HepG2 (cell line): ENCODE measurements around the gene PGA3. TPM values are rescaled to one million over a fixed set of nuclear protein-coding genes. Genes with fewer than 3 reads are reported as not detected.

Experiments
- ATAC-seq: fragments of 200-7000 bp; cut with Tn5 transposase; 3 replicates; pipeline ENCODE4 v1.9.1; 2020; ENCODE audit warnings: mild to moderate bottlenecking, moderate library complexity
- BruUV-seq: library from RNA; stranded (reverse); fragments of 400-500 nt; replicated peaks from 2 replicates; lab custom pipeline; 2021; lab: Mats Ljungman, UMichigan
- CTCF ChIA-PET: fragments of 300-600 bp; formaldehyde crosslinking; extraction: SDS; loops from one replicate; lab custom pipeline; 2021; ENCODE audit warnings: low total read pairs, inconsistent platforms, low intra/inter-chr PET ratio; lab: Yijun Ruan, JAX
- POLR2A ChIA-PET: fragments of 350-600 bp; sonication (Branson Sonifier 250); formaldehyde crosslinking; loops from one replicate; lab custom pipeline; 2020; ENCODE audit warnings: antibody characterized with exemption, inconsistent platforms; lab: Yijun Ruan, JAX
- DNase-seq: peaks from one replicate; pipeline ENCODE4 v3.0.0-alpha.2; 2015; ENCODE audit warnings: low spot score
- FAIRE-seq: peaks from 3 replicates; lab custom pipeline; 2011; peaks lifted over from hg19 to GRCh38; lab: Jason Lieb, UNC
- H2AFZ ChIP-seq: one replicate; pipeline ENCODE4 v1.6.1; 2011; ENCODE audit warnings: low read length, inconsistent platforms
- H3K27ac ChIP-seq: fragments of 300-600 bp; 3 replicates; pipeline ENCODE4 v1.8.0; 2011; ENCODE audit warnings: mixed run types, mild to moderate bottlenecking, mixed read lengths, low read length, inconsistent platforms; ENCODE audit not compliant: insufficient read depth; ENCODE audit errors: extremely low read length
- H3K27me3 ChIP-seq, 2 experiments: fragments of 200-600 bp in 1 of 2; 2 replicates in 1 of 2; 3 replicates in 1 of 2; pipeline versions ENCODE4 v1.6.0 to v1.8.0; 2011; ENCODE audit warnings: low read length in 2 of 2, mild to moderate bottlenecking in 2 of 2, moderate library complexity in 2 of 2, inconsistent platforms in 1 of 2; ENCODE audit not compliant: insufficient read depth in 2 of 2, control insufficient read depth in 1 of 2
- H3K36me3 ChIP-seq, 2 experiments: fragments of 200-600 bp in 1 of 2; replicated peaks in 1 of 2; 2 replicates in 1 of 2; 3 replicates in 1 of 2; pipeline versions ENCODE4 v1.5.1 to v1.8.0; 2011; ENCODE audit warnings: low read length in 2 of 2, inconsistent platforms in 1 of 2; ENCODE audit not compliant: insufficient read depth in 2 of 2, control insufficient read depth in 1 of 2
- H3K4me1 ChIP-seq: 2 replicates; pipeline ENCODE4 v1.5.1; 2012; ENCODE audit warnings: low read length, inconsistent platforms; ENCODE audit not compliant: insufficient read depth
- H3K4me2 ChIP-seq: 2 replicates; pipeline ENCODE4 v1.6.0; 2011; ENCODE audit warnings: low read depth, low read length, inconsistent platforms
- H3K4me3 ChIP-seq, 3 experiments: fragments of 200-600 bp in 1 of 3; sonication (generic), shearing (Covaris generic) in 1 of 3; replicated peaks in 1 of 3; 2 replicates each; pipeline ENCODE4 v1.5.1; 2011 to 2016; ENCODE audit warnings: low read length in 3 of 3, inconsistent platforms in 2 of 3, low read depth in 2 of 3, mild to moderate bottlenecking in 2 of 3, control low read depth in 1 of 3, mixed read lengths in 1 of 3; ENCODE audit not compliant: insufficient read depth in 1 of 3
- H3K79me2 ChIP-seq: one replicate; pipeline ENCODE4 v1.6.1; 2011; ENCODE audit warnings: low read length, inconsistent platforms; ENCODE audit not compliant: insufficient read depth
- H3K9ac ChIP-seq: 2 replicates; pipeline ENCODE4 v1.6.0; 2011; ENCODE audit warnings: mild to moderate bottlenecking, low read depth, low read length, inconsistent platforms; ENCODE audit not compliant: insufficient read depth
- H3K9me3 ChIP-seq: 2 replicates; pipeline ENCODE4 v1.5.1; 2012; ENCODE audit warnings: mild to moderate bottlenecking, low read length
- H4K20me1 ChIP-seq: 2 replicates; pipeline ENCODE4 v1.6.0; 2011; ENCODE audit warnings: inconsistent platforms, mild to moderate bottlenecking, low read length, moderate library complexity; ENCODE audit not compliant: insufficient read depth
- ATF1 ChIP-seq: IDR thresholded peaks from 2 replicates; pipeline ENCODE4 v1.6.1; 2016; ENCODE audit warnings: mild to moderate bottlenecking, control low read depth
- NPAS2 ChIP-seq: sonication (generic); formaldehyde crosslinking; IDR thresholded peaks from 2 replicates; pipeline ENCODE4 v1.8.0; 2022; ENCODE audit warnings: mild to moderate bottlenecking, missing genetic modification reagents, borderline replicate concordance
- PAF1 ChIP-seq: IDR thresholded peaks from 2 replicates; pipeline ENCODE4 v1.6.1; 2016; ENCODE audit warnings: missing genetic modification reagents, missing compliant biosample characterization
- RARA ChIP-seq: IDR thresholded peaks from 2 replicates; pipeline ENCODE4 v1.6.1; 2016; ENCODE audit warnings: missing genetic modification reagents, missing compliant biosample characterization
- SP1 ChIP-seq, 2 experiments: fragments of 450-650 bp in 1 of 2; sonication (generic) in 1 of 2; formaldehyde crosslinking in 1 of 2; IDR thresholded peaks; 2 replicates each; pipeline versions ENCODE4 v1.4.0 to v1.6.1; 2016 to 2020; ENCODE audit warnings: missing genetic modification reagents in 1 of 2
- SPEN ChIP-seq: sonication (generic); formaldehyde crosslinking; IDR thresholded peaks from 2 replicates; pipeline ENCODE4 v1.5.1; 2020; ENCODE audit warnings: low read depth, mild to moderate bottlenecking, missing genetic modification reagents
- ZBTB1 ChIP-seq: sonication (generic); formaldehyde crosslinking; IDR thresholded peaks from 2 replicates; pipeline ENCODE4 v1.4.0; 2020; ENCODE audit warnings: missing genetic modification reagents, borderline replicate concordance
- ZFP36L2 ChIP-seq: sonication (generic); formaldehyde crosslinking; IDR thresholded peaks from 2 replicates; pipeline ENCODE4 v1.4.0; 2020; ENCODE audit warnings: missing genetic modification reagents
- ZNF234 ChIP-seq: sonication (generic); formaldehyde crosslinking; conservative IDR thresholded peaks from 2 replicates; pipeline ENCODE4 v1.5.1; 2020; ENCODE audit warnings: mild to moderate bottlenecking, missing genetic modification reagents
- ZNF713 ChIP-seq: sonication (generic); formaldehyde crosslinking; IDR thresholded peaks from 2 replicates; pipeline ENCODE4 v1.4.0; 2020; ENCODE audit warnings: mild to moderate bottlenecking, missing genetic modification reagents
- WGBS: methylation state at CpG from one replicate; pipeline ENCODE4 v1.1.6; 2017; ENCODE audit warnings: low lambda C conversion rate; 5-methylcytosine and 5-hydroxymethylcytosine counted together
- in situ Hi-C: cut with HindIII; loops from 2 replicates; pipeline ENCODE4 v1.10.0; 2017; ENCODE audit warnings: low pct_unique_long_range_greater_than_20kb; ENCODE audit not compliant: extremely low pct_ligation_motif_present
- intact Hi-C: fragments of 100-400 bp; cut with micrococcal nuclease; formaldehyde crosslinking; loops from one replicate; pipeline ENCODE4 v1.10.0; 2022; ENCODE audit not compliant: unreplicated experiment
- polyA plus RNA-seq, 8 experiments: library from polyadenylated mRNA; depleted of rRNA in 3 of 8; stranded (reverse) in 7 of 8; unstranded in 1 of 8; fragments of >200 nt; fragmentation: Illumina TruSeq in 4 of 8; extraction: Trizol in 4 of 8; gene quantifications; 2 replicates each; pipeline versions ENCODE4 v1.2.1 to v1.2.3, GENCODE V29; 2011 to 2016; ENCODE audit warnings: low read depth in 4 of 8, missing spikeins in 1 of 8, mixed read lengths in 1 of 8; ENCODE audit not compliant: insufficient read depth in 1 of 8
- total RNA-seq, 5 experiments: library from RNA; depleted of rRNA; stranded (reverse); fragments of >200 nt; fragmentation: Illumina TruSeq; extraction: Trizol; gene quantifications; 2 replicates each; pipeline ENCODE4 v1.2.3, GENCODE V29; 2016; ENCODE audit warnings: low read depth in 1 of 5
- TF ChIP-seq, protein P1 (sequence below): sonication (generic); formaldehyde crosslinking; IDR thresholded peaks from 2 replicates; pipeline ENCODE4 v1.8.1; 2023; ENCODE audit warnings: mild to moderate bottlenecking, missing genetic modification reagents
- TF ChIP-seq, protein P2 (sequence below): sonication (generic); formaldehyde crosslinking; IDR thresholded peaks from 2 replicates; pipeline ENCODE4 v1.4.0; 2020; ENCODE audit warnings: missing genetic modification reagents
- TF ChIP-seq, protein P3 (sequence below): sonication (generic); formaldehyde crosslinking; IDR thresholded peaks from 2 replicates; pipeline ENCODE4 v1.4.0; 2020; ENCODE audit warnings: missing genetic modification reagents
- TF ChIP-seq, protein P4 (sequence below): sonication (generic); formaldehyde crosslinking; IDR thresholded peaks from 2 replicates; pipeline ENCODE4 v1.4.0; 2020; ENCODE audit warnings: missing genetic modification reagents

PGA3 gene
- total and polyA plus RNA-seq, 2 of the 13 experiments (the other 11 are each of a cell fraction or from before 2014, with no cell fraction given), result not detected

DNA sequence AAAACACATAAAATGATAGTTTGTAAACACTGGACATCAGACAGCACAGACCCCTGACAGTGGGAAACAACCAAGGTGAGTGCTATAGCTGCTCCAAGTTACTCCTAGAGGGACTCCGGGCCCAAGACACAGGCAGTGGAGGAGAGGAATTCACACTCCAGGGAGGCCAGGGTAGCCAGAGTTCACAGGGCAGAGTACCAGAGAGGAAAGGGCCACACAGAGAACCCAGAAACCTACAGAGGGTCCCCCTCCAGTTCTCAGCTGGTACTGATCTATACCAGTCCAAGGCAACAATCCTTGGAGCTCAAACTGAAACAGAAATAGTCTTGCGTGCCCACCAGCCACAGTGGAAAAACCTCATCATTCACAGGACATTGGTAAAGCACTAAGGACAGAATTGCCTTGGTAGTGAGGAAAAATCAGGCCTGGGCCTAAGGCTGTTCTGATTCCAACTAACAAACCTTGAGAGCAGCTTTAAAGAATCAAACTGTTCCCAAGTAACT, 49.7 kb upstream of the PGA3 start (continued):
- TF ChIP-seq, protein P1, sequence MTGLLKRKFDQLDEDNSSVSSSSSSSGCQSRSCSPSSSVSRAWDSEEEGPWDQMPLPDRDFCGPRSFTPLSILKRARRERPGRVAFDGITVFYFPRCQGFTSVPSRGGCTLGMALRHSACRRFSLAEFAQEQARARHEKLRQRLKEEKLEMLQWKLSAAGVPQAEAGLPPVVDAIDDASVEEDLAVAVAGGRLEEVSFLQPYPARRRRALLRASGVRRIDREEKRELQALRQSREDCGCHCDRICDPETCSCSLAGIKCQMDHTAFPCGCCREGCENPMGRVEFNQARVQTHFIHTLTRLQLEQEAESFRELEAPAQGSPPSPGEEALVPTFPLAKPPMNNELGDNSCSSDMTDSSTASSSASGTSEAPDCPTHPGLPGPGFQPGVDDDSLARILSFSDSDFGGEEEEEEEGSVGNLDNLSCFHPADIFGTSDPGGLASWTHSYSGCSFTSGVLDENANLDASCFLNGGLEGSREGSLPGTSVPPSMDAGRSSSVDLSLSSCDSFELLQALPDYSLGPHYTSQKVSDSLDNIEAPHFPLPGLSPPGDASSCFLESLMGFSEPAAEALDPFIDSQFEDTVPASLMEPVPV, result no peak
- TF ChIP-seq SPEN, result no peak
- no peak for TF ChIP-seq ATF1 (CRISPR knock-in tag)
- TF ChIP-seq ZFP36L2 (CRISPR knock-in tag), result no peak
- no peak for TF ChIP-seq NPAS2
- TF ChIP-seq ZBTB1 (CRISPR knock-in tag), result no peak
- no peak for TF ChIP-seq ZNF713 (CRISPR knock-in tag)
- no peak for TF ChIP-seq SP1 (IDR thresholded peaks at IDR 0.05)
- TF ChIP-seq SP1 (CRISPR knock-in tag; IDR thresholded peaks at IDR 0.05), result no peak
- no peak for TF ChIP-seq ZNF234 (CRISPR knock-in tag)
- TF ChIP-seq, all 625 proteins: peak for 0

DNA sequence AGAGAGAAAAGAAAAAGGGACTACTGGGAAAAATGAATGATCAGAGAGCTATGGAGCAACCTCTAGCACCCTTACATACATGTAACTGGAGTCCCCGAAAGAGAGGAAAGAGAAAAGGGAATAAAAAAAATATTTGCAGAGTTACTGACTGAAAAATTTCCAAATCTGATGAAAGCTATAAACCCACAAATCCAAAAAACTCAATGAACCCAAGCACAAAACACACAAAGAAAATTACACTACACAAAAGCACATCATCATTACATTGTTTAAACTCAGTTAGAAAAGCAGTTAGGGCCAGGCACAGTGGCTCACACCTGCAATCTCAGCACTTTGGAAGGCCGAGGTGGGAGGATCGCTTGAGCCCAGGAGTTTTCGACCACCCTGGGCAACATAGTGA, 48.8 kb upstream of the PGA3 start:
- intact Hi-C loops (no loop called here), in situ Hi-C loops (no loop called here)
- H3K27me3 ChIP-seq, result no peaks in the 10 kb centered on the region
- peaks cover 0 to 13% of the 10 kb centered on the region in 2 experiments; a peak in 1 of 5 replicates for H3K36me3 ChIP-seq
- WGBS, result 95% methylated on average over 4 of the region's 4 CpGs
- BruUV-seq, result no TSS peak
- no peak overlapping the region for H3K27ac ChIP-seq
- FAIRE-seq (no peak), DNase-seq (no peak), ATAC-seq (no peak)
- no peak overlapping the region for H3K4me2 ChIP-seq
- no peak overlapping the region for H3K4me3 ChIP-seq
- ChIA-PET POLR2A (no interaction called here), CTCF (no interaction called here)
- peaks cover 46% of the 10 kb centered on the region for H3K79me2 ChIP-seq
- H4K20me1 ChIP-seq, result peaks cover 17% of the 10 kb centered on the region
- H3K9me3 ChIP-seq, result no peaks in the 10 kb centered on the region
- peaks cover 65% of the 10 kb centered on the region for H3K4me1 ChIP-seq
- no peak overlapping the region for H2AFZ ChIP-seq
- H3K9ac ChIP-seq, result no peak overlapping the region
- TF ChIP-seq, protein P2, sequence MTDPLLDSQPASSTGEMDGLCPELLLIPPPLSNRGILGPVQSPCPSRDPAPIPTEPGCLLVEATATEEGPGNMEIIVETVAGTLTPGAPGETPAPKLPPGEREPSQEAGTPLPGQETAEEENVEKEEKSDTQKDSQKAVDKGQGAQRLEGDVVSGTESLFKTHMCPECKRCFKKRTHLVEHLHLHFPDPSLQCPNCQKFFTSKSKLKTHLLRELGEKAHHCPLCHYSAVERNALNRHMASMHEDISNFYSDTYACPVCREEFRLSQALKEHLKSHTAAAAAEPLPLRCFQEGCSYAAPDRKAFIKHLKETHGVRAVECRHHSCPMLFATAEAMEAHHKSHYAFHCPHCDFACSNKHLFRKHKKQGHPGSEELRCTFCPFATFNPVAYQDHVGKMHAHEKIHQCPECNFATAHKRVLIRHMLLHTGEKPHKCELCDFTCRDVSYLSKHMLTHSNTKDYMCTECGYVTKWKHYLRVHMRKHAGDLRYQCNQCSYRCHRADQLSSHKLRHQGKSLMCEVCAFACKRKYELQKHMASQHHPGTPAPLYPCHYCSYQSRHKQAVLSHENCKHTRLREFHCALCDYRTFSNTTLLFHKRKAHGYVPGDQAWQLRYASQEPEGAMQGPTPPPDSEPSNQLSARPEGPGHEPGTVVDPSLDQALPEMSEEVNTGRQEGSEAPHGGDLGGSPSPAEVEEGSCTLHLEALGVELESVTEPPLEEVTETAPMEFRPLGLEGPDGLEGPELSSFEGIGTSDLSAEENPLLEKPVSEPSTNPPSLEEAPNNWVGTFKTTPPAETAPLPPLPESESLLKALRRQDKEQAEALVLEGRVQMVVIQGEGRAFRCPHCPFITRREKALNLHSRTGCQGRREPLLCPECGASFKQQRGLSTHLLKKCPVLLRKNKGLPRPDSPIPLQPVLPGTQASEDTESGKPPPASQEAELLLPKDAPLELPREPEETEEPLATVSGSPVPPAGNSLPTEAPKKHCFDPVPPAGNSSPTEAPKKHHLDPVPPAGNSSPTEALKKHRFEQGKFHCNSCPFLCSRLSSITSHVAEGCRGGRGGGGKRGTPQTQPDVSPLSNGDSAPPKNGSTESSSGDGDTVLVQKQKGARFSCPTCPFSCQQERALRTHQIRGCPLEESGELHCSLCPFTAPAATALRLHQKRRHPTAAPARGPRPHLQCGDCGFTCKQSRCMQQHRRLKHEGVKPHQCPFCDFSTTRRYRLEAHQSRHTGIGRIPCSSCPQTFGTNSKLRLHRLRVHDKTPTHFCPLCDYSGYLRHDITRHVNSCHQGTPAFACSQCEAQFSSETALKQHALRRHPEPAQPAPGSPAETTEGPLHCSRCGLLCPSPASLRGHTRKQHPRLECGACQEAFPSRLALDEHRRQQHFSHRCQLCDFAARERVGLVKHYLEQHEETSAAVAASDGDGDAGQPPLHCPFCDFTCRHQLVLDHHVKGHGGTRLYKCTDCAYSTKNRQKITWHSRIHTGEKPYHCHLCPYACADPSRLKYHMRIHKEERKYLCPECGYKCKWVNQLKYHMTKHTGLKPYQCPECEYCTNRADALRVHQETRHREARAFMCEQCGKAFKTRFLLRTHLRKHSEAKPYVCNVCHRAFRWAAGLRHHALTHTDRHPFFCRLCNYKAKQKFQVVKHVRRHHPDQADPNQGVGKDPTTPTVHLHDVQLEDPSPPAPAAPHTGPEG, result no peak
- TF ChIP-seq RARA (CRISPR knock-in tag), result no peak
- TF ChIP-seq, protein P3, sequence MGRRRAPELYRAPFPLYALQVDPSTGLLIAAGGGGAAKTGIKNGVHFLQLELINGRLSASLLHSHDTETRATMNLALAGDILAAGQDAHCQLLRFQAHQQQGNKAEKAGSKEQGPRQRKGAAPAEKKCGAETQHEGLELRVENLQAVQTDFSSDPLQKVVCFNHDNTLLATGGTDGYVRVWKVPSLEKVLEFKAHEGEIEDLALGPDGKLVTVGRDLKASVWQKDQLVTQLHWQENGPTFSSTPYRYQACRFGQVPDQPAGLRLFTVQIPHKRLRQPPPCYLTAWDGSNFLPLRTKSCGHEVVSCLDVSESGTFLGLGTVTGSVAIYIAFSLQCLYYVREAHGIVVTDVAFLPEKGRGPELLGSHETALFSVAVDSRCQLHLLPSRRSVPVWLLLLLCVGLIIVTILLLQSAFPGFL, result no peak
- TF ChIP-seq, protein P4, sequence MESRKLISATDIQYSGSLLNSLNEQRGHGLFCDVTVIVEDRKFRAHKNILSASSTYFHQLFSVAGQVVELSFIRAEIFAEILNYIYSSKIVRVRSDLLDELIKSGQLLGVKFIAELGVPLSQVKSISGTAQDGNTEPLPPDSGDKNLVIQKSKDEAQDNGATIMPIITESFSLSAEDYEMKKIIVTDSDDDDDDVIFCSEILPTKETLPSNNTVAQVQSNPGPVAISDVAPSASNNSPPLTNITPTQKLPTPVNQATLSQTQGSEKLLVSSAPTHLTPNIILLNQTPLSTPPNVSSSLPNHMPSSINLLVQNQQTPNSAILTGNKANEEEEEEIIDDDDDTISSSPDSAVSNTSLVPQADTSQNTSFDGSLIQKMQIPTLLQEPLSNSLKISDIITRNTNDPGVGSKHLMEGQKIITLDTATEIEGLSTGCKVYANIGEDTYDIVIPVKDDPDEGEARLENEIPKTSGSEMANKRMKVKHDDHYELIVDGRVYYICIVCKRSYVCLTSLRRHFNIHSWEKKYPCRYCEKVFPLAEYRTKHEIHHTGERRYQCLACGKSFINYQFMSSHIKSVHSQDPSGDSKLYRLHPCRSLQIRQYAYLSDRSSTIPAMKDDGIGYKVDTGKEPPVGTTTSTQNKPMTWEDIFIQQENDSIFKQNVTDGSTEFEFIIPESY (CRISPR knock-in tag), result no peak
- no peak for TF ChIP-seq PAF1 (CRISPR knock-in tag)
